Kidney (tissue), 14 donors: Measurements from ENCODE around the gene WBP2NL. TPM values are rescaled to one million over a fixed set of nuclear protein-coding genes. Genes with fewer than 3 reads are reported as not detected.
A peak's percentile ranks its signal among the peaks of the same experiment; 100 is the strongest.

Source experiments
- DNase-seq, 5 donors: peaks; one replicate each; pipeline ENCODE4 v3.0.0-alpha.2; 2013 to 2020
- FAIRE-seq: peaks from 2 replicates; lab custom pipeline; 2012; peaks lifted over from hg19 to GRCh38; lab: Jason Lieb, UNC
- H3K27ac ChIP-seq, 2 donors: one replicate each; pipeline ENCODE4 v1.7.0; 2013; ENCODE audit warnings: low read depth in 2 of 2, low read length in 2 of 2, inconsistent platforms in 1 of 2
- H3K27me3 ChIP-seq: one replicate; pipeline ENCODE4 v1.7.1; 2013; ENCODE audit warnings: low read length, inconsistent platforms; ENCODE audit not compliant: control insufficient read depth, insufficient read depth
- H3K36me3 ChIP-seq, 3 donors: one replicate each; pipeline versions ENCODE4 v1.7.0 to v1.7.1; 2013; ENCODE audit warnings: low read length in 3 of 3, control low read depth in 1 of 3, inconsistent platforms in 1 of 3; ENCODE audit not compliant: insufficient read depth in 3 of 3, control insufficient read depth in 2 of 3
- H3K4me1 ChIP-seq, 3 donors: one replicate each; pipeline versions ENCODE4 v1.7.0 to v1.7.1; 2013; ENCODE audit warnings: low read length in 3 of 3, inconsistent platforms in 1 of 3, low read depth in 1 of 3; ENCODE audit not compliant: control insufficient read depth in 2 of 3, insufficient read depth in 2 of 3
- H3K4me3 ChIP-seq, 3 donors: one replicate each; pipeline versions ENCODE4 v1.7.0 to v1.8.1; 2013; ENCODE audit warnings: low read length in 3 of 3, control low read depth in 1 of 3, inconsistent platforms in 1 of 3
- H3K9ac ChIP-seq, 3 donors: one replicate each; pipeline versions ENCODE4 v1.7.0 to v1.7.1; 2013; ENCODE audit warnings: low read length in 3 of 3, control low read depth in 1 of 3, inconsistent platforms in 1 of 3
- H3K9me3 ChIP-seq, 3 donors: one replicate each; pipeline versions ENCODE4 v1.7.0 to v1.7.1; 2013; ENCODE audit warnings: low read length in 3 of 3, control low read depth in 1 of 3, inconsistent platforms in 1 of 3; ENCODE audit not compliant: control insufficient read depth in 2 of 3, insufficient read depth in 1 of 3
- intact Hi-C: fragments of 100-400 bp; cut with DNase I; formaldehyde crosslinking; loops from one replicate; pipeline ENCODE4 v1.11.1; 2022
- polyA plus RNA-seq: library from polyadenylated mRNA; stranded (reverse); fragments of 350-450 nt; fragmentation: Illumina TruSeq; extraction: RNeasy Lipid Tissue Mini Kit (QIAGEN cat#74804); gene quantifications from one replicate; pipeline ENCODE4 v1.2.3, GENCODE V29; 2014; ENCODE audit warnings: low read depth, low replicate concordance; ENCODE audit not compliant: insufficient read depth
- total RNA-seq: library from RNA; stranded (reverse); fragmentation: NEBNext Ultra II Directional; extraction: Animal tissue kit (Norgen Biotek cat#: 25700); gene quantifications from one replicate; pipeline ENCODE4 v1.2.1, GENCODE V29; 2021
- TF ChIP-seq, protein P1 (sequence below): IDR thresholded peaks from 3 replicates; pipeline ENCODE4 v1.5.1; 2012; ENCODE audit warnings: mild to moderate bottlenecking, moderate library complexity, borderline replicate concordance; ENCODE audit not compliant: insufficient read depth; ENCODE audit errors: extremely low read depth
- donor health status: control.
- donor health status: control.
- donor health status: control.
- donor health status: control.
- donor health status: control.
- donor health status: DM: yes; HTN: yes; CAD: no.
- donor health status: Normal renal cell carcinoma (clear cell type).

WBP2NL gene
- total and polyA plus RNA-seq, 2 donors from 2014 or later, result 0.84 to 2.5 TPM

DNA sequence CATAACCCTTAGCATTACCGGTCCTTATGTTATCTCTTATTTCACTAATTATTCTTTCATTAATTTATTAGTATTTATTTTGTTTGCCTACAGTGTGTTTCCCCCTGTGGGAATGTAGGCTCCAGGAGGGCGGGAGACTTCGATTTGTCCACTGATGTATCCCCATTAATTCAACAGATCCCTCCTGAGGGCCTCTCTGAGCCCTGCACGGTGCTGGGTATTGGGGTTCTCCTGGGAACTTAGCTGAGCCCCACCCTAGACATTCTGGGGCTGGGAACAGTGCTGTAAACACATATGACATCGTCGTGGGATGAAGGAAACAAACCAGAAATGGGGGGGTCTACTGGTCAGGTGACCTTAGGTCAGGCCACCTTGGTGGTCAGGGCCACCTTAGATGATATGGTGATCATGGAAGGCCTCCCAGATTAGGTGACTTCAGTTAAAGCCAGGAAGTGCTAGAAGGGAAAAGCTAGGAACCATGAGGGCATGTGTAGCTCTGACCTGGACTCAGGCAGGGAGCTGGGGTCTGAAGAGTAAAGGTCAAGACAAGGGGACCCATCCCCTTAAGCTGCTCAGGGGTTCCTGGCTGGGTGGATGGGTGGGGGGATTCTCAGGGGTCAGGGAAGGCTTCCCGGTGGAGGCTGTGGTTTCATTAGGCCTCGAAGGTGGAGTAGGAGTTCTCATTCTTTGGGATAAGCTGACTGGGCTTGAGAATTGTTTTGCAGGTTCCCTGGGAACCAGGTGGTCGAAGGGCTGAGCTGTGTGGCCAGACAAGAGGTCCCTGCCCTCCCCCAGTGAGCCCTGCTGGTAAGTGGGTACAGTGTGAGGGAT is 76.5 kb downstream of the WBP2NL start:
- H3K9ac ChIP-seq, result peak overlapping the region in 2 of 3 donors; percentile 11 to 63
- intact Hi-C loops, result no loop called here
- H3K27me3 ChIP-seq, result no peaks in the 10 kb centered on the region
- FAIRE-seq, result no peak
- peak in 1 of 5 donors; percentile 56 for DNase-seq
- H3K36me3 ChIP-seq, result no peaks in the 10 kb centered on the region
- H3K27ac ChIP-seq, result peak overlapping the region in 1 of 2 donors; percentile 83
- TF ChIP-seq, protein P1, sequence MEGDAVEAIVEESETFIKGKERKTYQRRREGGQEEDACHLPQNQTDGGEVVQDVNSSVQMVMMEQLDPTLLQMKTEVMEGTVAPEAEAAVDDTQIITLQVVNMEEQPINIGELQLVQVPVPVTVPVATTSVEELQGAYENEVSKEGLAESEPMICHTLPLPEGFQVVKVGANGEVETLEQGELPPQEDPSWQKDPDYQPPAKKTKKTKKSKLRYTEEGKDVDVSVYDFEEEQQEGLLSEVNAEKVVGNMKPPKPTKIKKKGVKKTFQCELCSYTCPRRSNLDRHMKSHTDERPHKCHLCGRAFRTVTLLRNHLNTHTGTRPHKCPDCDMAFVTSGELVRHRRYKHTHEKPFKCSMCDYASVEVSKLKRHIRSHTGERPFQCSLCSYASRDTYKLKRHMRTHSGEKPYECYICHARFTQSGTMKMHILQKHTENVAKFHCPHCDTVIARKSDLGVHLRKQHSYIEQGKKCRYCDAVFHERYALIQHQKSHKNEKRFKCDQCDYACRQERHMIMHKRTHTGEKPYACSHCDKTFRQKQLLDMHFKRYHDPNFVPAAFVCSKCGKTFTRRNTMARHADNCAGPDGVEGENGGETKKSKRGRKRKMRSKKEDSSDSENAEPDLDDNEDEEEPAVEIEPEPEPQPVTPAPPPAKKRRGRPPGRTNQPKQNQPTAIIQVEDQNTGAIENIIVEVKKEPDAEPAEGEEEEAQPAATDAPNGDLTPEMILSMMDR, result no peak
- no peaks in the 10 kb centered on the region for H3K9me3 ChIP-seq
- H3K4me1 ChIP-seq, result peaks cover 3 to 24% (median 16%) of the 10 kb centered on the region in 3 donors
- H3K4me3 ChIP-seq, result peak overlapping the region in 1 of 3 donors; percentile 62

DNA sequence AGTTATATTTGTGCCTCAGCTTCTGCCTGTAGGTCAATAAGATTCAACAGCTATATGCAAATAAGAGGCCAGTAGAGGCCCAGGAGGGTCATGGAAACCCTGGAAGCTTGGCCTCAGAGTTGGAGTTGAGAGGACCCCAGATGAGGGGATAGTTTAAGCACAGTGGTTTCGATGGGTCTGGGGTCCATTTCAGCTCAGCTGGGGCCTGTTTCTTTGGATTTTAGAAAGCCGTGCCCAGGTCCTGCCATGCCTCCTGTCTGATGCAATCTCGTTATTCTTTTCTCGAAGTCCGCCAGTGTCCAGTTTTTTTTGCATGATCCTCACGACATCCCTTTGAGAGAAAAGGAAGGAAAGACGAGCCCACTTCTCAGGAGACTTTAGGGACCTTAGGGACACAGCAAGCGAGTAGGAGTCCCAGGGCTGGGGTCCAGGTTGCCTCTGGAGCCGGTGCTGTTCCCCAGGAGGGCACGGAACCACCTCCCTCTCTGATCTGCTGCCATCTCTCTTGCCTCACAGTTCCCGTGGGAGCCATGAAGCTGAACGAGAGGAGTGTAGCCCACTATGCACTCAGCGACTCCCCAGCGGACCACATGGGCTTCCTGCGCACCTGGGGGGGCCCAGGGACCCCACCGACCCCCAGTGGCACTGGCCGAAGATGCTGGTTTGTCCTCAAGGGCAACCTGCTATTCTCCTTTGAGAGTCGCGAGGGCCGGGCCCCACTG is 78.3 kb downstream of the WBP2NL start:
- H3K27ac ChIP-seq, result no peak overlapping the region
- peaks cover 5 to 23% (median 15%) of the 10 kb centered on the region in 3 donors for H3K4me1 ChIP-seq
- H3K36me3 ChIP-seq, result peaks cover 0 to 2% (median 0%) of the 10 kb centered on the region in 3 donors
- intact Hi-C loops, result no loop called here
- FAIRE-seq, result no peak
- H3K4me3 ChIP-seq, result no peak overlapping the region
- TF ChIP-seq, protein P1, result no peak
- H3K9ac ChIP-seq, result no peak overlapping the region
- no peaks in the 10 kb centered on the region for H3K27me3 ChIP-seq
- peak in 1 of 5 donors; percentile 42 for DNase-seq
- no peaks in the 10 kb centered on the region for H3K9me3 ChIP-seq

DNA sequence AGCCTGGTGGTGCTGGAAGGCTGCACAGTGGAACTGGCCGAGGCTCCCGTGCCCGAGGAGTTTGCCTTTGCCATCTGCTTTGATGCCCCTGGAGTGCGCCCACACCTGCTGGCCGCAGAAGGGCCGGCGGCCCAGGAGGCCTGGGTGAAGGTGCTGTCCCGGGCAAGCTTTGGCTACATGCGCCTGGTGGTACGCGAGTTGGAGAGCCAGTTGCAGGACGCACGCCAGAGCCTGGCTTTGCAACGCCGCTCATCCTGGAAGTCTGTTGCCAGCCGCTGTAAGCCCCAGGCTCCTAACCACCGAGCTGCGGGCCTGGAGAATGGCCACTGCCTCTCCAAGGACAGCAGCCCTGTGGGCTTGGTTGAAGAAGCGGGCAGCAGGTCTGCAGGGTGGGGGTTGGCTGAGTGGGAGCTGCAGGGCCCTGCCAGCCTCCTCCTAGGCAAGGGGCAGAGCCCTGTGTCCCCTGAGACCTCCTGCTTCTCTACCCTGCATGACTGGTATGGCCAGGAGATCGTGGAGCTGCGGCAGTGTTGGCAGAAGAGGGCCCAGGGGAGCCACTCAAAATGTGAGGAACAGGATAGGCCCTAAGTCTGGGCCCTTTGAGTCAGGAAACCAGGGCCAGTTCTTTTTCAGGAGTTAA is 79.0 kb downstream of the WBP2NL start:
- peaks cover 0 to 6% (median 5%) of the 10 kb centered on the region in 3 donors for H3K36me3 ChIP-seq
- no peaks in the 10 kb centered on the region for H3K9me3 ChIP-seq
- FAIRE-seq, result no peak
- peak overlapping the region in 1 of 2 donors; percentile 94 for H3K27ac ChIP-seq
- intact Hi-C loops, result no loop called here
- peaks cover 5 to 24% (median 15%) of the 10 kb centered on the region in 3 donors for H3K4me1 ChIP-seq
- TF ChIP-seq, protein P1, result no peak
- peak overlapping the region in 1 of 3 donors; percentile 96 for H3K9ac ChIP-seq
- no peak overlapping the region for H3K4me3 ChIP-seq
- DNase-seq, result peak in 1 of 5 donors; percentile 53
- no peaks in the 10 kb centered on the region for H3K27me3 ChIP-seq

Other genes starting within 250 kb of the WBP2NL start
- 12.2 TPM for gene CCDC134, start 198.1 kb upstream of the WBP2NL start, total RNA-seq
- gene CCDC134, start 198.1 kb upstream of the WBP2NL start, polyA plus RNA-seq, result 5.0 TPM
- 71.4 TPM for gene SREBF2, start 165.7 kb upstream of the WBP2NL start, total RNA-seq
- gene SREBF2, start 165.7 kb upstream of the WBP2NL start, polyA plus RNA-seq, result 49.2 TPM
- 0.35 TPM for gene SHISA8, start 83.7 kb upstream of the WBP2NL start, total RNA-seq
- 0.47 TPM for gene SHISA8, start 83.7 kb upstream of the WBP2NL start, polyA plus RNA-seq
- 2.9 TPM for gene TNFRSF13C, start 72.0 kb upstream of the WBP2NL start, total RNA-seq
- gene TNFRSF13C, start 72.0 kb upstream of the WBP2NL start, polyA plus RNA-seq, result not detected
- gene CENPM, start 51.6 kb upstream of the WBP2NL start, total RNA-seq, result 2.8 TPM
- gene CENPM, start 51.6 kb upstream of the WBP2NL start, polyA plus RNA-seq, result 2.8 TPM
- 0.22 TPM for gene SEPTIN3, start 29.3 kb upstream of the WBP2NL start, total RNA-seq
- gene SEPTIN3, start 29.3 kb upstream of the WBP2NL start, polyA plus RNA-seq, result 0.49 TPM
- 29.8 TPM for gene NAGA, start 72.0 kb downstream of the WBP2NL start, total RNA-seq
- 27.0 TPM for gene NAGA, start 72.0 kb downstream of the WBP2NL start, polyA plus RNA-seq
- 10.4 TPM for gene PHETA2, start 75.5 kb downstream of the WBP2NL start, total RNA-seq
- gene PHETA2, start 75.5 kb downstream of the WBP2NL start, polyA plus RNA-seq, result 6.3 TPM
- gene SMDT1, start 80.9 kb downstream of the WBP2NL start, total RNA-seq, result 113 TPM
- gene SMDT1, start 80.9 kb downstream of the WBP2NL start, polyA plus RNA-seq, result 264 TPM
- gene NDUFA6, start 92.0 kb downstream of the WBP2NL start, total RNA-seq, result 69.0 TPM
- gene NDUFA6, start 92.0 kb downstream of the WBP2NL start, polyA plus RNA-seq, result 317 TPM
- 3.2 TPM for gene CYP2D6, start 132.0 kb downstream of the WBP2NL start, total RNA-seq
- 0.39 TPM for gene CYP2D6, start 132.0 kb downstream of the WBP2NL start, polyA plus RNA-seq